ENCODE data around the gene SLC17A7. TPM values are rescaled to one million over a fixed set of nuclear protein-coding genes. Genes with fewer than 3 reads are reported as not detected.

The SLC17A7 gene
- total and polyA plus RNA-seq, 9 of the 15 experiments (the other 6 are each of a cell fraction or from before 2014, with no cell fraction given) = 1.1 to 15.7 (median 2.4) TPM

DNA sequence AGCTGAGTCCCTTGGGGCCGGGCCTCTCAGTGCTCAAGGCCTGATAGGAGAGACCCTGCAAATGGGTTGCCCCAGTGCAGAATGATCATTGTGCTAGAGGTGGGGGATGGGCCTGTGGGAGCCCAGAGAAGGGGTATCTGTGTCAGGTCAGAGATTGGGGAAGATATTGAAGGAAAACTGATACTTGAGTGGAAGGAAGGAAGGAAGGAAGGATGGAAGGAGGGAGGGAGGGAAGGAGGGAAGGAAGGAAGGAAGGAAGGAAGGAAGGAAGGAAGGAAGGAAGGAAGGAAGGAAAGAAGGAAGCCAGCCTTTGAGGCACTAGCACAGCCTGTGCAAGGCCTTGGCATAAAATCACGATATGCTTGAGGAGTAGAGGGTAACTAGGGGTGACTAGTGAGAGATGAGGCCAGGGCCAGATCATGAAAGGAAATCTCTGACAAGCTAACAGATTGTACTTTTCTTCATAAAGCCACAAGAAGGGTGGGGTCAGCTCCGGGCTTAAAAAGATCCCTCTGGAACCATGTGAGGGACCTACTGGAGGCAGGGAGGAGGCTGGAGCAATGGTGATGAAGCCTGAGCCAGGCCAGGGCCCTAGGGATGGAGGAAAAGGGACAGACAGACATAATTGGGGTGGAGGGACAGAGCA is 29.5 kb downstream of the SLC17A7 start:
- FAIRE-seq (no peak), ATAC-seq (no peak), DNase-seq (ENCODE audit: extremely low read depth in 1 of 4, low spot score in 3 of 4) (no peak)
- Histone ChIP-seq H3K27ac (ENCODE audit: extremely low read depth, low read depth, low read length) (no peak overlapping the region), H3K36me3 (ENCODE audit: control insufficient read depth, insufficient read depth, low read length) (no peaks in the 10 kb centered on the region), H3K27me3 (ENCODE audit: control insufficient read depth in 2 of 2, insufficient read depth in 2 of 2, low read length in 2 of 2) (no peaks in the 10 kb centered on the region), H3K9ac (ENCODE audit: insufficient read depth in 1 of 2, low read depth in 2 of 2, low read length in 2 of 2) (no peak overlapping the region; a peak in 1 of 4 replicates), H3K9me1 (ENCODE audit: control insufficient read depth, insufficient read depth, low read length) (no peaks in the 10 kb centered on the region), H2AFZ (ENCODE audit: low read depth, low read length) (no peak overlapping the region), H3K4me1 (replicated peaks in 1 of 2; ENCODE audit: control insufficient read depth in 2 of 2, insufficient read depth in 2 of 2, low read length in 2 of 2) (peaks cover 35 to 53% of the 10 kb centered on the region in 2 experiments), H3K4me3 (no peak overlapping the region), H3K79me2 (ENCODE audit: control insufficient read depth, insufficient read depth, low read length) (no peaks in the 10 kb centered on the region), H4K20me1 (replicated peaks; ENCODE audit: control insufficient read depth, insufficient read depth, low read length) (no peaks in the 10 kb centered on the region), H3K9me3 (replicated peaks; ENCODE audit: control insufficient read depth, insufficient read depth, low read depth, low read length) (no peaks in the 10 kb centered on the region), H3K4me2 (ENCODE audit: insufficient read depth, low read length) (no peak overlapping the region)
- BruUV-seq (replicated peaks) = no TSS peak
- POLR2A ChIA-PET = interaction anchor here (0.6 to 1.0 kb wide), 5 partner anchors 9 to 23 kb away, joined by 3 to 6 read pairs (median 4); no protein-coding TSS in a partner anchor
- in situ Hi-C loops (cut with MboI) = no loop called here
- intact Hi-C loops (cut with micrococcal nuclease) = no loop called here
- whole genome bisulfite sequencing (ENCODE audit: insufficient coverage, low coverage, missing lambda C conversion rate) = 28% methylated on average over 3 of the region's 3 CpGs
- TF ChIP-seq CHCHD3 (CRISPR knock-in tag; IDR thresholded peaks at IDR 0.05) (no peak), STAG1 (CRISPR knock-in tag; IDR thresholded peaks at IDR 0.05; ENCODE audit: borderline replicate concordance) (no peak)
- CTCF ChIA-PET (ENCODE audit: low intra/inter-chr PET ratio) = no interaction called here

DNA sequence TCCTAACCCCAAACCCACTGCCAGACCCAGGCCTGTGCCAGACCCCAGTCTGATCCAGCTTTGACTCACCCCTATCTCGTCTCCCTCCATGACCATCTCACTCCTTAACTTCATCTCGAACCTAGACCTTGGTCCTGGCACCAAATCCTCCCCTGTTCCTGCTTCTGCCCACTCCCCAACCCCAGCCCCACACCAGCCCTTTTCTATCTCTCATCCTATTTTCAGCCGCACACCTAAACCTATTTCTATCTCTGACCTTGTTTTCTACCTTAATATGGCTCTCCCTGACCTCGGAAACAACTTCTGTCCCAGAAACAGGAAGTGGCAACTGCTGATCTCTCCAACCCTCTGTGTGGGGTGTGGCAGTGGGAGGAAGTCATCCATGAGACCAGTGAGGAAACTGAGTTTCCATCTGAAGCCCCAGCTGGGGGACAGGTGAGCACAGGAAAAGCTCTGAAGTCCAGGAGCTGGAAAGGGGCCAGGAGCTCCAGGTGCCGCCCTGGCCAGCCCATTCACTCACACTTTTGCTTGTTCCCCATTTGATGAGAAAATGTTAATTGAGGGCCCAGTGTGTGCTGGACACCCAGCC is 31.8 kb downstream of the SLC17A7 start:
- in situ Hi-C loops (cut with MboI) (no loop called here), intact Hi-C loops (cut with micrococcal nuclease) (no loop called here)
- WGBS (ENCODE audit: insufficient coverage, low coverage, missing lambda C conversion rate) = 35% methylated on average over 5 of the region's 5 CpGs
- Histone ChIP-seq H2AFZ (ENCODE audit: low read depth, low read length) (peak overlapping the region; percentile 78), H3K27ac (ENCODE audit: extremely low read depth, low read depth, low read length) (peak overlapping the region; percentile 54), H3K9me3 (replicated peaks; ENCODE audit: control insufficient read depth, insufficient read depth, low read depth, low read length) (no peaks in the 10 kb centered on the region), H3K4me3 (no peak overlapping the region), H3K79me2 (ENCODE audit: control insufficient read depth, insufficient read depth, low read length) (no peaks in the 10 kb centered on the region), H3K36me3 (ENCODE audit: control insufficient read depth, insufficient read depth, low read length) (no peaks in the 10 kb centered on the region), H3K4me1 (replicated peaks in 1 of 2; ENCODE audit: control insufficient read depth in 2 of 2, insufficient read depth in 2 of 2, low read length in 2 of 2) (peaks cover 26 to 40% of the 10 kb centered on the region in 2 experiments), H3K9me1 (ENCODE audit: control insufficient read depth, insufficient read depth, low read length) (no peaks in the 10 kb centered on the region), H3K27me3 (ENCODE audit: control insufficient read depth in 2 of 2, insufficient read depth in 2 of 2, low read length in 2 of 2) (no peaks in the 10 kb centered on the region), H3K9ac (ENCODE audit: insufficient read depth in 1 of 2, low read depth in 2 of 2, low read length in 2 of 2) (peak overlapping the region; percentile 35 to 75; a peak in 3 of 4 replicates), H4K20me1 (replicated peaks; ENCODE audit: control insufficient read depth, insufficient read depth, low read length) (no peaks in the 10 kb centered on the region), H3K4me2 (ENCODE audit: insufficient read depth, low read length) (peak overlapping the region; percentile 33)
- DNase-seq (ENCODE audit: extremely low read depth in 1 of 4, low spot score in 3 of 4) = peak in 1 of 4 experiments; percentile 57
- peak; percentile 86 for FAIRE-seq
- ATAC-seq = peak; percentile 66
- no TSS peak for BruUV-seq (replicated peaks)
- ChIA-PET POLR2A (interaction anchor here (1.1 to 2.1 kb wide), 3 partner anchors 9 to 34 kb away, joined by 4 to 14 read pairs (median 5); partner anchors contain the start of gene GFY), CTCF (ENCODE audit: low intra/inter-chr PET ratio) (no interaction called here)
- TF ChIP-seq ZNF263 (CRISPR knock-in tag; IDR thresholded peaks at IDR 0.05; ENCODE audit: borderline replicate concordance) = no peak
- TF ChIP-seq GABPB1 (CRISPR knock-in tag; IDR thresholded peaks at IDR 0.05) = peak; percentile 29; the same call in 1 of the 2 replicates
- TF ChIP-seq, protein P1, sequence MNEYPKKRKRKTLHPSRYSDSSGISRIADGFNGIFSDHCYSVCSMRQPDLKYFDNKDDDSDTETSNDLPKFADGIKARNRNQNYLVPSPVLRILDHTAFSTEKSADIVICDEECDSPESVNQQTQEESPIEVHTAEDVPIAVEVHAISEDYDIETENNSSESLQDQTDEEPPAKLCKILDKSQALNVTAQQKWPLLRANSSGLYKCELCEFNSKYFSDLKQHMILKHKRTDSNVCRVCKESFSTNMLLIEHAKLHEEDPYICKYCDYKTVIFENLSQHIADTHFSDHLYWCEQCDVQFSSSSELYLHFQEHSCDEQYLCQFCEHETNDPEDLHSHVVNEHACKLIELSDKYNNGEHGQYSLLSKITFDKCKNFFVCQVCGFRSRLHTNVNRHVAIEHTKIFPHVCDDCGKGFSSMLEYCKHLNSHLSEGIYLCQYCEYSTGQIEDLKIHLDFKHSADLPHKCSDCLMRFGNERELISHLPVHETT (CRISPR knock-in tag; conservative IDR thresholded peaks at IDR 0.05 in 1 of 2, IDR thresholded peaks at IDR 0.05 in 1 of 2) = peak in 1 of 2 experiments; percentile 20; a peak in 1 of 4 replicates
- no peak for TF ChIP-seq CBFA2T2 (conservative IDR thresholded peaks at IDR 0.05)
- TF ChIP-seq, protein P2, sequence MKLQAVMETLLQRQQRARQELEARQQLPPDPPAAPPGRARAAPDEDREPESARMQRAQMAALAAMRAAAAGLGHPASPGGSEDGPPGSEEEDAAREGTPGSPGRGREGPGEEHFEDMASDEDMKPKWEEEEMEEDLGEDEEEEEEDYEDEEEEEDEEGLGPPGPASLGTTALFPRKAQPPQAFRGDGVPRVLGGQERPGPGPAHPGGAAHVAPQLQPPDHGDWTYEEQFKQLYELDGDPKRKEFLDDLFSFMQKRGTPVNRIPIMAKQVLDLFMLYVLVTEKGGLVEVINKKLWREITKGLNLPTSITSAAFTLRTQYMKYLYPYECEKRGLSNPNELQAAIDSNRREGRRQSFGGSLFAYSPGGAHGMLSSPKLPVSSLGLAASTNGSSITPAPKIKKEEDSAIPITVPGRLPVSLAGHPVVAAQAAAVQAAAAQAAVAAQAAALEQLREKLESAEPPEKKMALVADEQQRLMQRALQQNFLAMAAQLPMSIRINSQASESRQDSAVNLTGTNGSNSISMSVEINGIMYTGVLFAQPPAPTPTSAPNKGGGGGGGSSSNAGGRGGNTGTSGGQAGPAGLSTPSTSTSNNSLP (IDR thresholded peaks at IDR 0.05; ENCODE audit: borderline replicate concordance, low read depth, low read length) = no peak
- no peak for TF ChIP-seq ZBTB1 (CRISPR knock-in tag; IDR thresholded peaks at IDR 0.05; ENCODE audit: borderline replicate concordance, low read depth)
- TF ChIP-seq, protein P3, sequence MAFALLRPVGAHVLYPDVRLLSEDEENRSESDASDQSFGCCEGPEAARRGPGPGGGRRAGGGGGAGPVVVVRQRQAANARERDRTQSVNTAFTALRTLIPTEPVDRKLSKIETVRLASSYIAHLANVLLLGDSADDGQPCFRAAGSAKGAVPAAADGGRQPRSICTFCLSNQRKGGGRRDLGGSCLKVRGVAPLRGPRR (CRISPR knock-in tag; IDR thresholded peaks at IDR 0.05) = no peak
- TF ChIP-seq ZNF311 (CRISPR knock-in tag; IDR thresholded peaks at IDR 0.05) = 0 out of 2 replicates have a peak, but pooled peaks have one; percentile 60
